ENCODE measurements around the gene USP47. TPM values are rescaled to one million over a fixed set of nuclear protein-coding genes. Genes with fewer than 3 reads are reported as not detected.

Gene USP47
- total and polyA plus RNA-seq, 2 of the 8 experiments (the other 6 are each of a cell fraction or from before 2014, with no cell fraction given): 4.2 to 21.3 TPM

DNA sequence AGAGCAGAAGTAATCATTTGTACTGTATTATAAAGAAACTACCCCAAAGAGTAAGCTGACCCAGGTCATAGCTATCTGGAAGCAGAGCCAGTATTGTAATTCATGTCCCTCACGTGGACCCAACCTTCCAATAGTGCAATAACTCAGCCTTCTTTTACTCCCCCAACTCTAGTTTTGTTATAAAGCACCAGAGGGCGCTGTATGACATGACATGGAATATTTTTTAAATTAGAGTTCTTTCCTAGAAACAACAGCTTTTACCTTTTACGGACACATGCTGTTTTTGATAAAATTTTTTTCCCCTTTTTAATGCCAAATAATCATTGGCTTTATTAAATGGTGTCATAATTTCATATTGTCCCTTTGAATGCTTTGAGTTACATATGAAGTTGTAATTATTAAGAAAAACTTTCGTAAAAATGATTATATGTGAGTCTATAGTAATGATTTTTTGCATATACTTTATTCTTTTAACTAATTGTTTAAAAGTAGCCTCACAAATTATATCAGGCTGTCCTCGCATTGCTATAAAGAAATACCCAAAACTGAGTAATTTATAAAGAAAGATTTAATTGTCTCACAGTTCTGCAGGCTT is 89.8 kb downstream of the USP47 start:
- no peak overlapping the region for H4K91ac ChIP-seq (replicated peaks; ENCODE audit: insufficient read length, low read length)
- no peaks in the 10 kb centered on the region for H3K9me3 ChIP-seq (ENCODE audit: insufficient read depth in 2 of 2, low read depth in 1 of 2, low read length in 1 of 2)
- FAIRE-seq: peak; percentile 28
- H3K4me2 ChIP-seq (ENCODE audit: insufficient read depth in 1 of 2, low read depth in 2 of 2, low read length in 2 of 2): no peak overlapping the region
- POLR2A ChIA-PET (ENCODE audit: partially characterized antibody): no interaction called here
- H3K4ac ChIP-seq (replicated peaks; ENCODE audit: insufficient read length, low read depth, low read length): no peak overlapping the region
- no peak overlapping the region for H2BK5ac ChIP-seq (ENCODE audit: low read depth, low read length)
- no peak overlapping the region for H2AK5ac ChIP-seq (ENCODE audit: low read depth, low read length)
- H3K4me1 ChIP-seq (replicated peaks in 1 of 4; ENCODE audit: control insufficient read depth in 3 of 4, insufficient read depth in 4 of 4, low read length in 3 of 4): no peaks in the 10 kb centered on the region
- H3K79me2 ChIP-seq (ENCODE audit: control insufficient read depth in 1 of 2, insufficient read depth in 2 of 2, low read length in 2 of 2): no peaks in the 10 kb centered on the region
- no peak overlapping the region for H2BK20ac ChIP-seq (ENCODE audit: low read length)
- H2AFZ ChIP-seq (ENCODE audit: low read length): no peak overlapping the region
- H3K79me1 ChIP-seq (ENCODE audit: low read depth, low read length): no peaks in the 10 kb centered on the region
- no peak overlapping the region for H2BK120ac ChIP-seq (replicated peaks; ENCODE audit: low read depth, low read length)
- no peak overlapping the region for H3K9ac ChIP-seq (replicated peaks in 1 of 4; ENCODE audit: extremely low read depth in 1 of 4, low read depth in 3 of 4, low read length in 3 of 4)
- peaks cover 0 to 7% (median 0%) of the 10 kb centered on the region in 4 experiments; a peak in 2 of 8 replicates for H3K36me3 ChIP-seq (ENCODE audit: control insufficient read depth in 2 of 4, insufficient read depth in 4 of 4, low read length in 3 of 4)
- no peak overlapping the region for H3K4me3 ChIP-seq (ENCODE audit: extremely low read depth in 1 of 4, insufficient read depth in 2 of 4, low read depth in 3 of 4, low read length in 4 of 4)
- H4K8ac ChIP-seq (ENCODE audit: extremely low read depth, insufficient read depth, low read length): no peak overlapping the region
- H3K23me2 ChIP-seq (ENCODE audit: low read depth, low read length): no peaks in the 10 kb centered on the region
- H2BK12ac ChIP-seq (ENCODE audit: low read depth, low read length): no peak overlapping the region
- H4K20me1 ChIP-seq (replicated peaks in 1 of 2; ENCODE audit: control insufficient read depth in 1 of 2, insufficient read depth in 2 of 2, low read length in 2 of 2): no peaks in the 10 kb centered on the region
- no peak overlapping the region for H4K5ac ChIP-seq (ENCODE audit: insufficient read length, low read depth, low read length)
- H3K27ac ChIP-seq (ENCODE audit: low read depth, low read length): no peak overlapping the region
- DNase-seq (ENCODE audit: low read depth in 1 of 2, low spot score in 2 of 2): no peak
- CTCF ChIA-PET (ENCODE audit: partially characterized antibody): interaction anchor here (0.7 to 2.6 kb wide), 15 partner anchors 11 to 357 kb away, joined by 3 to 42 read pairs (median 5); no protein-coding TSS in a partner anchor
- H3K56ac ChIP-seq (replicated peaks; ENCODE audit: insufficient read length, low read depth, low read length): no peak overlapping the region
- WGBS, 2 experiments (ENCODE audit: extremely low coverage in 1 of 2, insufficient coverage in 1 of 2, insufficient read length in 1 of 2, insufficient replicate concordance in 2 of 2, low coverage in 1 of 2, low lambda C conversion rate in 2 of 2, missing lambda C conversion rate in 1 of 2): 60% methylated on average over 5 of the region's 5 CpGs; no CpG with 5 or more reads in 1 of the 2 experiments
- H3K14ac ChIP-seq (ENCODE audit: insufficient read length): no peak overlapping the region
- H3K27me3 ChIP-seq (replicated peaks in 1 of 4; ENCODE audit: control insufficient read depth in 3 of 4, extremely low read depth in 1 of 4, insufficient read depth in 3 of 4, low read length in 3 of 4): no peaks in the 10 kb centered on the region
- H2BK15ac ChIP-seq (ENCODE audit: low read length): no peak overlapping the region
- no peak overlapping the region for H3K23ac ChIP-seq (ENCODE audit: insufficient read length)
- no peak overlapping the region for H3K18ac ChIP-seq (ENCODE audit: extremely low read depth, low read length)
- TF ChIP-seq, protein P1, sequence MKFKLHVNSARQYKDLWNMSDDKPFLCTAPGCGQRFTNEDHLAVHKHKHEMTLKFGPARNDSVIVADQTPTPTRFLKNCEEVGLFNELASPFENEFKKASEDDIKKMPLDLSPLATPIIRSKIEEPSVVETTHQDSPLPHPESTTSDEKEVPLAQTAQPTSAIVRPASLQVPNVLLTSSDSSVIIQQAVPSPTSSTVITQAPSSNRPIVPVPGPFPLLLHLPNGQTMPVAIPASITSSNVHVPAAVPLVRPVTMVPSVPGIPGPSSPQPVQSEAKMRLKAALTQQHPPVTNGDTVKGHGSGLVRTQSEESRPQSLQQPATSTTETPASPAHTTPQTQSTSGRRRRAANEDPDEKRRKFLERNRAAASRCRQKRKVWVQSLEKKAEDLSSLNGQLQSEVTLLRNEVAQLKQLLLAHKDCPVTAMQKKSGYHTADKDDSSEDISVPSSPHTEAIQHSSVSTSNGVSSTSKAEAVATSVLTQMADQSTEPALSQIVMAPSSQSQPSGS (IDR thresholded peaks at IDR 0.05; ENCODE audit: low read length): no peak
- TF ChIP-seq CBX5 (IDR thresholded peaks at IDR 0.05; ENCODE audit: low read depth, low read length) (no peak), USF2 (IDR thresholded peaks at IDR 0.05; ENCODE audit: low read length) (0 out of 2 replicates have a peak, but pooled peaks have one; percentile 46), SP2 (IDR thresholded peaks at IDR 0.05; ENCODE audit: low read length) (no peak), CTCF (IDR thresholded peaks at IDR 0.05; ENCODE audit: control extremely low read depth in 1 of 3, insufficient read depth in 1 of 3, low read depth in 1 of 3, low read length in 3 of 3) (peak in 2 of 3 experiments; percentile 56 to 57; a peak in 2 of 4 replicates), BACH1 (IDR thresholded peaks at IDR 0.05; ENCODE audit: low read length) (0 out of 2 replicates have a peak, but pooled peaks have one; percentile 19), RAD21 (IDR thresholded peaks at IDR 0.05 in 1 of 2, conservative IDR thresholded peaks at IDR 0.05 in 1 of 2; ENCODE audit: low read depth in 2 of 2, low read length in 2 of 2) (peak; percentile 72 to 74)
